LNCAP (cell line): ENCODE results near the gene JRKL.

Experiments used
- TF ChIP-seq, protein P1 (sequence below): fragments of 450-650 bp; IDR thresholded peaks from 2 replicates; pipeline ENCODE4 v1.5.1; 2017; ENCODE audit warnings: mild to moderate bottlenecking

Gene JRKL

DNA sequence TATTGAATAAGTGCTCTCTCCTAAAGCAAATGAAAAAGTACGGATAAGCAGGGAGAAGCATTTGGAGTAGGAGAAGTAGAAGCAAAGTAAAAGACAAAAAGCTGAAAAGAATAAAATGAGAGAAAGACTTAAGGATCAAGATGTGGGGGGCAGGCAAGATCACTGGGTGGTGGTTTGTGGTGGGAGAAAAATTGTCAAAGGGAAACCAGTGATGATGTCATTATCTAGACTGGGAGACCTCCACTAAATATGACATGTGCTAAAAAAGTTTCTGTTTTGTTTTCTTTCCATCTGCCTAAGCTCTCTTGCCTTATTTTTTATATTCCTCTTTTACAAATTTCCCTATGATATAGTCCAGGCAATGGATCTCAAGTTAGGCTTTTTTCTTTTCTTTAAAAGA lies 32.0 kb upstream of the JRKL start:
- TF ChIP-seq, protein P1, sequence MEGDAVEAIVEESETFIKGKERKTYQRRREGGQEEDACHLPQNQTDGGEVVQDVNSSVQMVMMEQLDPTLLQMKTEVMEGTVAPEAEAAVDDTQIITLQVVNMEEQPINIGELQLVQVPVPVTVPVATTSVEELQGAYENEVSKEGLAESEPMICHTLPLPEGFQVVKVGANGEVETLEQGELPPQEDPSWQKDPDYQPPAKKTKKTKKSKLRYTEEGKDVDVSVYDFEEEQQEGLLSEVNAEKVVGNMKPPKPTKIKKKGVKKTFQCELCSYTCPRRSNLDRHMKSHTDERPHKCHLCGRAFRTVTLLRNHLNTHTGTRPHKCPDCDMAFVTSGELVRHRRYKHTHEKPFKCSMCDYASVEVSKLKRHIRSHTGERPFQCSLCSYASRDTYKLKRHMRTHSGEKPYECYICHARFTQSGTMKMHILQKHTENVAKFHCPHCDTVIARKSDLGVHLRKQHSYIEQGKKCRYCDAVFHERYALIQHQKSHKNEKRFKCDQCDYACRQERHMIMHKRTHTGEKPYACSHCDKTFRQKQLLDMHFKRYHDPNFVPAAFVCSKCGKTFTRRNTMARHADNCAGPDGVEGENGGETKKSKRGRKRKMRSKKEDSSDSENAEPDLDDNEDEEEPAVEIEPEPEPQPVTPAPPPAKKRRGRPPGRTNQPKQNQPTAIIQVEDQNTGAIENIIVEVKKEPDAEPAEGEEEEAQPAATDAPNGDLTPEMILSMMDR: no peak

DNA sequence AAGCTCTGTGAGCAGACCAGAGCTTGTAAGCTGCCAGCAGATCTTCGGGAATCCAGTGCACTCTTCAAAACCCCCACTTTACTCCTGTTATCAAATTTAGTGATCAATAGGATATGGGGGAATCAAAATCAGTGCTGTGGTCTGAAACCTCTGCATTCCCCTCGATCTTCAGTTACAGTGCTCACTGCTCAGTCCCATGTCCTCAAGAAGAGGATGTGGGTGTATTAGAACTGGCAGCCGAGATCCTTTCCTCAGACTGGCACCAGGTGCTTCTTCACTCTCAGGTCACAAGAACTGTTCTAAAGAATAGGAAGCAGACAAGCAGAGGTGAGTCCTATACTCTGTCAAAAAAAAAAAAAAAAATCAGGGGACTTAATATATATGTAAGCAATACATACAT lies 31.5 kb upstream of the JRKL start:
- TF ChIP-seq, protein P1: no peak

DNA sequence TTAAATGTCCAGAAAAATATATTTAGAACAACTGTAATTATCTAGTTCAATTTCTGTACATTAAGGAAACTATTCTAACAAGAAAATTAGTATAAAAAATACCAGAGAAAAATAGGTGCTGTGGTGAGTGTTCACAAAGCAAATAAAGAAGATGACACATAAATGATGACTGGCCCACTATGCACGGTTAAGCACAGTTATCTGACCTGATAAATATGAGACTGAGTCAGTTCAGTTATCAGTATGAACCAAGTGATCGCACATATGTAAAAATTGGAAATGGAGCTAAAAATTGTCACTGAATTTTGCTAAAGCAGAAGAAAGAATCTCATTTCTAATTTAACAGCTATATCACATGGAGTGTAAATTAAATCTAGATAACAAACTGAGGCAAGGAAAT lies 28.0 kb upstream of the JRKL start:
- TF ChIP-seq, protein P1: no peak

DNA sequence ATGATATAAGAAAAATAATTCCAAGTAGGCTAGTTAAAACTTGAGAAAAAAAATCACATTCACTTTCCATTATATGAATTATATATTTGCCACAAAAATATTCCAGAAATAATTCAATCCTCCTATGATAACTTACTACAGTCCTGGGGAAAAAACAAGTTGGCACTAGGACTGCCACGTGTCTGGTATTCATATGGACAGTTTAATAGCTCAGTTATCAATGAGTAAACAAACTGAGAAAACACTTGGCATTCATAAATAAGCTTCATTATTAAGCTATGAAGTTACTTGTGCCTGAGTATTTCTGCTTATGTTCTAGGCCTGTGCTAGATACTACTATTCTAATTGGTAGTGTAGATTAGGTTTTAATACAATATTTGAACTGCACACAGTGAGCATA lies 24.3 kb upstream of the JRKL start:
- TF ChIP-seq, protein P1: no peak

DNA sequence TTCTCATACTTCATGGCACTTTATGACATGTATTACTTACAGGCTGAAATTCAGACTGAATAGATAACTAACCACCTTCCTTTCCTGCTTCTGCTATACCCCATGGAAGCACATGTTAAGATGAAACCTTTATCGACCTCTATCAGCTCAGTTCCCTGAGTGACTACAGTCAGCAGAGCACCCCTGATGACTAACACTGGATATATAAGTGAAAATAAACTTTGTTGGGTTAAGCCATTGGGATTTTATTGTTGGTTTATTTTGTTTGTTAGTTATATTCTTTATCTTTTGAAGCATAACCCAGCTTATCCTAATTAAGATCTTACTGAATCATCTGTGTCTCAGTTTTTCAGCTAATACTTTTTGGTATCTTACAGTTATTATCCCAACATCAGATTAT lies 23.8 kb upstream of the JRKL start:
- TF ChIP-seq, protein P1: no peak

DNA sequence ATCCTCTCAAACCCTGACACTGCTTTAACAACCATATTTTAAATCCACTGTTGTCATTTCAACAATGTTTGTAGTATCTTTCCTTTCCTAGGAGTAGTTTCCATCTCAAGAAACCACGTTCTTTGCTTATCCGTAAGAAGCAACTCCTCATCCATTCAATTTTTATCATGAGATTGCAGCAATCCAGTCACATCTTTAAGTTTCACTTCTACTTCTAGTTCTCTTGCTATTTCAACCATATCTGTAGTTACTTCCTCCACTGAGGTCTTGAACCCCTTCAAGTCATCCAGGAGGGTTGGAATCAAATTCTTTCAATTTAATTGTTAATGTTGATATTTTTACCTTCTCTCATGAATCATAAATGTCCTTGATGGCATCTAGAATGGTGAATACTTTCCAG lies 22.5 kb upstream of the JRKL start:
- TF ChIP-seq, protein P1: no peak

DNA sequence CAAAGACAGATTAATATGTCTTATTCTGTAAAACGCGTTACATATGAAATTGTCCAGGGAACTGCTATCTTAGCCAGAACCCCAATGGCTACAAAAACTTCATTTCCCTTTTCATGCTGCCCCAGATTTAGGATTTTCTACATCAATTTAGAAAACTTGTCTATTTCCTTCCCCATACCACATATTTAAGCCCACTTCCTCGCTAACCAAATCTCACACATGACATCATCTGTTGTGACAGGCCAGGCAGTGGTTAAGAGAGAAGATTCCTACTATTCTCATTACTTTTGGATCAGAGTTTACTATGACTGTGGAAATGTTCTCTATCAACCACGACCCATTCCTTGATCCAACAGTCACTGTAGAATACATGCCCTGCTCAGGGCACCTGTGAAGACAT lies 16.0 kb upstream of the JRKL start:
- TF ChIP-seq, protein P1: no peak

DNA sequence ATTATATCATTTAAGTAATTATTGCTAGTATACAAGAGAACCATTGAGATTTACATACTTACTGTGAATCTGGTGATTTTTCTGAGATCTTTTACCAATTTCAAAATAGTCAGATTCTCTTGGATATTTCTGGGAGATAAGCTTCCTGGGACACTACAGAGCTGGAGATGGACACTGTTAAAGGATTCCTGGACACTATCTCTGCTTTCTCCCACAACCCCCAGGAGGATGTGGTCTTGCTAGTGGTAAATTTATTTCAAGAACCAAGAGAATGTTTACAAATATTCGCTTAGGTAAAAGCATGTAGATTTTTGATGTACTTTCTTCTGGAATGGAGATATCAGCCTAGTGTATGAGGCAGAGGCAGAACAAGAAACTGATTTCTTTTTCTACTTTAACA lies 13.0 kb upstream of the JRKL start:
- TF ChIP-seq, protein P1: no peak
